Measurements from ENCODE around the gene NDUFB8.

DNA sequence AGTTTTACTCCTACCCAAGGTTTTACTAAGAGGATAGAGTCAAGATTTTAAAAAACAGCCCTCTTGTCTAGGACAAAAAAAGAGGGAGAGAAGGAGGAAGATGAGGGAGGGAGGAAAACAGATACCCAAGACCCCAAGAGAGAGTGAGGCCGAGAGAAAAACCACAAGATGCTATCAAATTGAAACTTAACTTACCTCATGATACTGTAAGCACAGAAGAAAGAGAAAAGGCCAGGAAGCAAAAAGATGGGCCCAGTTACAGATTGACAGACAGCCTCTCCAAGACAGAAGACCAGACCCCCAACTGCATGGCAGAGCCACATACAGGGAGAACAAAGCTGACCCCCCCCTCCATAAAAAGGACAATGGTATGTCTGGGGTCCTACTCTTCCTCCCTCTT lies 21.4 kb downstream of the NDUFB8 start:
- TF ChIP-seq POLR2A (IDR thresholded peaks at IDR 0.05; ENCODE audit: low read depth, low read length), result no peak
- TF ChIP-seq POLR2AphosphoS5 (IDR thresholded peaks at IDR 0.05; ENCODE audit: low read depth, low read length), result no peak
- TF ChIP-seq TAF1 (IDR thresholded peaks at IDR 0.05; ENCODE audit: borderline replicate concordance, low read depth, low read length), result no peak

Data from GM12892 (cell line).